Activated gamma-delta T cell treated with Interleukin-2 at 50 U/mL for 16 hours (primary cell): ENCODE data around the gene HOXB13.

Experiments used
- DNase-seq: peaks from one replicate; pipeline ENCODE4 v3.0.0-alpha.2; 2020

Gene HOXB13

DNA sequence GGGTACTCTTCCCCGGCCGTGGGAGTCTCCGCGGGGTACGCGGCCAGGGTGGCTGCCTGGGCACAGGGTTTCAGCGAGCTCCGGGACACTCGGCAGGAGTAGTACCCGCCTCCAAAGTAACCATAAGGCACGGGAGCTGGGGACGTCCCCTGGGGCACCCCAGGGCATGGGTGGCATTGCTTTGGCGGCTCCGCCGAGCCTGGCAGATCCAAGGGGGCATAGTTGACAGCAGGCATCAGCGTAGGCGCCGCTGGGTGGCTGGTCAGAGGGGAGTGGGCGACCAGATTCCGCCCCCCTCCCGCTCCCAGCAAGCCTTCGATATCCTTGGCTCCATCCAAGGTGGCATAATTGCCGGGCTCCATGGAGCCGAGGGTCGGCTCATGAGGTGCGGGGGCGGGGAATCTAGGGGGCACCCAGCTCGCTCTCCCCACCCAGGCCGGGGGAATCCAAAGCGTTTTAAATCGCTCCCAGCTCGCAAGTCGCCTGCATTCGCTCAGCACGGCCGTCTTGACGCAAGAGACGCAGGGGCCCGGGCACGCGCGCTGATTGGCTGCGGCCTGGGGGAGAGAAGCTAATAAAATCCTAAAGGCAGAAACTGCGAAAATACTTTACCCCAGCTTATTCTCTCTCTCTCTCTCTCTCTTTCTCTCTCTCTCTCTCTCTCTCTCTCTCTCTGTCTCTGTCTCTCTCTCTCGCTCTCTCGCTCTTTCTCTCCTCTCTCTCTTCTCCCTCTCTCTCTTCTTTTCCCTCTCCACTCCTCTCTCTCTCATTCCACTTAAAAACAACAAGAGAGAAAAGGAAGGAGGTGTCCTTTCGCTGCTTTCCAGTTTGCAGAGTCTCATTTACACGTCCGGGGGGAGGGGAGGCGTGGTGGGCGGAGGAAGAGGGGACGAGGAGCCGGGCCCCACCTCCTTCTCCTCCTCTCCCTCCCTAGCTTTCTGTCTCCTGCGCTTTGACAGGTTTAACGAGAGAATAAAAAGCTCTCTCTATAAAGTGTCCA is at the start of gene HOXB13:
TSS of gene HOXB13 (minus strand) at position 519 of the 1,000 bp plus-strand sequence. CDS start at position 362, 157 bp downstream.
- DNase-seq = no peak

DNA sequence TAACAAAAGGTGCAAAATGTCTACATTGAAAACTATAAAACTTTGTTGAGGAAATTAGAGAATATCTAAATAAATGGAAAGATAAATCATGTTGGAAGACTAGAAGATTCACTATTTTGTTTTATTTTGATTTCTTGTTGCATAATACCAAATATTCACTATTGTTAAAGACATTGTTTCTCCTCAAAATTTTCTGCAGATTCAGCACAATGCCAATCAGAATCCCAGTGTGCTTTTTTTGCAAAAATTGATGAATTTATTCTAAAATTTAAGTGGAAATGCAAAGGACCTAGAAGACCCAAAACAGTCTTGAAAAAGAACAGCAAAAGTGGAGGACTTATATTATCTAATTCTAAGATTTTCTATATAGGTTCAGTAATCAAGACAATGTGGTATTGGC is 48.1 kb upstream of the HOXB13 start:
- no peak for DNase-seq

DNA sequence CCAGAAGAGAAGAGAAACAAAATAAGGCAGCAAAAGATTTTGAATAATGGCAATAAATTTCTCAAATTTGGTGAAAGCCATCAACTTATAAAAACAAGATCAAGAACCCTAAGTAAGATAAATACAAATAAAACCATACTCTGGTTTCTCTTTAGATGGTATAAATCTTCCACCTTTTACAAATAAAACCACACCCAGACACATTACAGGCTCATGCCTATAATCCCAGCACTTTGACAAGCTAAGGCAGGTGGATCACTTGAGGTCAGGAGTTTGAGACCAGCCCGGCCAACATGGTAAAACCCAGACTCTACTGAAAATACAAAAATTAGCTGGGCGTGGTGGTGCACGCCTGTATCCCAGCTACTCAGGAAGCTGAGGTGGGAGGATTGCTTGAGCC is 44.7 kb upstream of the HOXB13 start:
- DNase-seq = no peak

DNA sequence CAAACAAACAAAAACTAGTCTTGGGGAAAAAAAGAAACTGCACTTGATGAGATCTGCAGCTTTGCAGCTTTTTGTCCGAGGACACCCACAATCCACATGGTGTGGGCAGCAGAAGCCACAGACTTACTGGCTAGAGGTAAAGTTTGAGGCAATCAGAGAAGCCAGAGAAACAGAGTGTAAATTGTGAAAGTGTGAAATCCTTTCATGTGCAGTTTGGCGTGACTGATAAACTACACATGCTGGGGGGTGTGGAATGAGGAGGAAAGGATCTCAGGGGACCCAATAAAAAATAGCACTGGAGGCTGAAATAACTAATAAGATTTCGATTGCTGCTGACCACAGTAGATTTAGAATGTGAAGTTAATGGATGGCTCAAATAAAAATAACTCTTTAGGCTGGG is 42.4 kb upstream of the HOXB13 start:
- no peak for DNase-seq

DNA sequence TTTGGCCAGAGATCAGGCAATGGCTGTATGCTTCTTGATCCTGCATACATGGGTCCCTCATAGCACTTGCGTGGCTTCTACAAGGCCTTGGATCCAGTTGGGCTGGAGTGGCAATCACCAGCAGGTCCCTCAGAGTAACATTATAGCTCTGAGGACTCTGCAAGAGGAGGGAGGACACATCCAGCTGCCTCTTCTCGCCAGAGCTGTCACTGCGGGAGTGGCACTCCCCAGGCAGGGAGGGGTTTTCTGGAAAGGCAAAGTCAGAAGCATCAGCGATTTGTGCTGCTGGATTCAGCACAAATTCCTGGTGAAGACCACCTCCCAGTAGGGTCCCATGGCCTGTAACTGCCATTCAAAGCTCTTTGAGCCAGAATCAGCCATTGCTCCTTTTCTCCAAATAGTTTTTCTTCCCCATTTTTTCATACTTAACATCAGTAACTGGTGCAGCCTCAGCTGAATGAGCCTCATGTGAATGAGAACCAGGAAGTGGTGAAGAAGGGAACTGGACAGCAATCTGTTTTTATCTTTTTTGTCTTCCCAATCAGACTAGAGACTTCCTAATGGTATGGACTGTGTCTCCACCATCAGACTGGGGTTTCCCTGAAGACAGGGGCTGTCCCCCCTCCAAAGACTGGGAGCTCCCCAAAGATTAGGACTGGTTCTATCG is 40.6 kb upstream of the HOXB13 start:
- DNase-seq = no peak

DNA sequence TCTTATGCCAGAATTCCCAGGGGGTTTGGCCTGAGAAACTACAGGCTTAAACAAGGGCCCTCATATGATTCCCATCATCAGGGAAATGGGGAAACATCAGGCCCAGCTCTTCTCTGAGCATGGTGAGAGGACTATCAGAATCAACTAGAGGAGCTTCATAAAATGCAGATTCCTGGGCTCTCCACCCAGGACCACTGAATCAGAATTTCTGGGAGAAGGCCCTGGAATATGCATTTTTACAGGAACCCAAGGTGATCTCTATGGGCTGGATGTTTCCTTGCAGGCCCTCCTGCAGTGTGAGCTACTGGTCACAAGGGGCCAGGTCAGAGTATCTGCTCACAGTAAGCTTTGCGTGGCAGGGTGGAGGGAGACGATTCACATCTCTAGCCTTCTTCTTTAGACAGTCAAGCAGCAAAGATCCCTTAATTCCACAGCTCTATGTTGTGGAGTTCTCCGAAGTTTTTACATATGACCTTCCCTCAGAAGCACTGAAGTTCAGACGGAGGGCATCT is 38.8 kb upstream of the HOXB13 start:
- DNase-seq = no peak

DNA sequence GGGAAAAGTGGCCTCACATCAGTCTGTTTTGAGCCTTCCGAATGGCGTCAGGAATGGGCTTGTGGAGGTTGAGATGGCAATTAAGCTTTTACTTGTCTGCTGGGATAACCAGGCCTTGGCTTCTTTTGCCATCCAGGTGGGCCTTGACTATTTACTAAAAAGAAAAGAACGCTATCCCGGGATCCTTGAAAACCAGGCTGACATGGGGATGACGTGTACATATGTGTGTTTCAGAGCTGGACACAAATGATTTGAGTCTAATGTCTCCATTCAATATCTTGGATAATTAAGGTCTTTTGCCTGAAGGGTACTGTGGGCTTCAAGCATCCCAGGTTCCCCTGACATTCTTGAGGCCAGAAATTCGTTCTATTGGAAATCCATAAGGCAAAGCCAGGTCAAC is 32.6 kb upstream of the HOXB13 start:
- DNase-seq = no peak

DNA sequence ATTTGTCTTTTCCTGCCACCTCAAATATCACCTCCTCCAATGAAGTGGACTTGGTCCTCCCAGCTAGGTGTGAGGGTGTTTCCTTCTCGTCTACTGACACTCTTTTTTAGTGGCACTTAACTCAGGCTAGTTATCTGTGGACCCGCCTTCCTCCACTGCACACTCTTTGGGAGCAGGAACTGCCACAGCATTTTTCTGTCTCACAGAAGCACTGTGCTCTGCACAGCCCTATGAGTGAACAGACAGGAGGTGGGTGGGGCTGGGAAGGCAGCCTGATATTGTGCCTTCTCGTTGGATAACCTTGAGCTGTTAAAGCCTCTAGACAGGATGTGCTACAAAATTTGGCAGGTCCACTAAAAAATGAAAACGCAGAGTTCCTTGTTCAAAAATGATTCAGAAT is 31.9 kb upstream of the HOXB13 start:
- no peak for DNase-seq

DNA sequence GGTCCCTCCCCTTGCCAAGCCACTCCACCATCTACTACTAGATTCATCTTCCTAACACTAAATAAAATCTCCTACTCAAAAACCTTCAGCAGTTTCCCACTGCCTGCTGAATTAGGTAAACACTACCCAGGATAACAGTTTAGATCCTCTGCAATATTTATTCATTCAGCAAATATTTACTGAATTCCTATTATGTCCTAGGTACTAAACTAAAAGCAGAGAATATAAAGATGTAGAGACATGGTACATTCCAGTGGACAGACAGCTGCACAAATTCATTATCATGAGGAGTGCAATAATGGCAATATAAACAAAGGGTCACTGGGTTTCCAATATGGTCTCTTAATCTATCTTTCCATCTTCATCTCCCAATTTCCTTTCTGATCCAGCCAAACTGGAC is 30.7 kb upstream of the HOXB13 start:
- no peak for DNase-seq

DNA sequence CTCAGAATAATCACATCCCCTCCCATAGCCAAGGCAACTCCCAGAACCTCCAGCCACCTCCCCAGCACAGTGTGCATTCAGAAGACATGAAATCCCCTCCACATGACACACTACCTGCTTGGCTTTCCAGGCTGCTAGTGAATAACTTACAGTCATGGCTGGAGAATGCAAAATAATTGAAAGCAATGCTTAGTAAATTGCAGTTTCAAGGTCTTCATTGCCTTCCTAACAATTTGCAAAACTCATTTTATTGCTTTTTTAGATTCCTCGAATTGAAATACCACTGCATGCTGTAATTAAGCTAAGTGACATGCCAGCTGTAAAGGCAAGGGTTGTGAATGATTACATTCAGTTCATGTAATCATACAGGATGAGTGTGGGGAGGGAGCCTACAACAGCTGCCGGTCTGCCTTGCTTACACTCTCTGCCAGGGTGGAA is 29.0 kb upstream of the HOXB13 start:
- no peak for DNase-seq

DNA sequence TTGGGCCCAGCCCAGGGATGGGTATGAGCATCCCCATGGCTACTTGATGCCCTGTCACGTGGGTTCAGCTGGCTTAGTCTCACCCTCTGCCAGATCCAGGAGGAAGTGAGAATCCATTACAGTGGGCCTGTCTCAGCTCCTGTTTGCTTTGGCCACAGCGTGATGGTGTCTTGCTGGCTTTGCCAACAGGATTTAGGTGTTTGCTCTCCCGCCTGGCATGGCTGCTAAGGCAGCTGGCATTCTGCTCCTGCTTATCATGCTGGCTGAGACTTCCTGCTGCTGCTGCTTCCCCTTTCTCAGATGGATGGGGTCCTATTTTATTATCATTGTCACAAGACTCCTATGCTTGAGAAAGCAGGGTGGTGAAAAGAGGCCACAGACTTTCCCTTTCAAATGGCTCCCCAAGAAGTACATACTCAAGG is 28.3 kb upstream of the HOXB13 start:
- no peak for DNase-seq

DNA sequence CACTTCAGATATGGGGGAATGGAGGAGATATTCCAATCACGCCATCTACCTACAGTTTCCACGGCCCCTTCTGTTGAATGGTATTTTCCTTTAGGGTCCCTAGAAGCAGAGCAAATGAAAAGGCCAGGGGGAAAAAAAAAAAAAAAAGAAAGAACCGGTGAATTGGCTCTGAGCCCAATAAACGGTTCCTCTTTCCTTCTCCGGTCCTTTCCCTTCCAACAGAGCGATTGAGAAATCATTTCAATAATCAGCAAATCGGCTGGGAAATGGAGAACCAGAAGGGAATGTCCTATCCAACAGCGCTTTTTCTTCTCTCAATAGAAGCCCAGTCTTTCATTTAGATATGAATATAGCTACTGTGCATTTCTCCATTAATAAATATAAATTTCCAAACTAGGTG is 26.8 kb upstream of the HOXB13 start:
- no peak for DNase-seq

DNA sequence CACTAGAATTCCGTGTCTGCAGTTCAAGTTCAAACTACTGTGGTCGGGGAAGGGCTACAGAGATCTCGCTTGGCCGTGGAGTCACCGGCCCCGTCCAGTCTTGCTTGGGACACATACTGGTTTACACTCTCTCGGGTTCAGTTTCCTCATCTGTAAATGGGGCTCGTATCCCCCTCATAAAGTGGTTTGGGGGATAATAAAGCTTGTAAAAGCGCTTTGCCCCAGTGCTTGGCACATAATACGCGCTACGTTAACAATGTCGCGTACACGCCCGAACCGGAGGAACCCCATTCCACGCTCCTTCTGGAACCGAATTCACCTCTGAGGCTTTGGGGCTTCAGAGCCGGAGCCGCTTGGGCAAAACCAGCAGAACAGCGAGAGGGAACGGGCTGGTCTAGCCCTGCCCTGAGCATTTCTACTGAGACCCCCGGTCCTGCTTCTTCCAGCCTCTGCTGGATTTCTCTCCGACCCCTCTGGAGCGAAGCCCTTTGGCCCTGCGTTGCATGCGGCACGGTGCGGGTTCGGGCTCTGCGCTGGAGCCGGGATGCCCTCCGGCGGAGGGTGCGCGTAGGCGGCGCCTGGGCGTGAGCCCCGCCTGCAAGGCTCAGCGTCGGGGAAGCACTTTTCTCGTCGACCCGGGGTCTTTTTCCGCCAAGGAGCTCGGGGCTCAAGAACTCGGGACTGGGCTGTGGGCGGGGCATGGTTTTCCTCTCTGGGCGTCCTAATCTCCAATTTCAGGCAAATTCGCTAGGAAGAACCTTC is 26.1 kb upstream of the HOXB13 start:
- no peak for DNase-seq

DNA sequence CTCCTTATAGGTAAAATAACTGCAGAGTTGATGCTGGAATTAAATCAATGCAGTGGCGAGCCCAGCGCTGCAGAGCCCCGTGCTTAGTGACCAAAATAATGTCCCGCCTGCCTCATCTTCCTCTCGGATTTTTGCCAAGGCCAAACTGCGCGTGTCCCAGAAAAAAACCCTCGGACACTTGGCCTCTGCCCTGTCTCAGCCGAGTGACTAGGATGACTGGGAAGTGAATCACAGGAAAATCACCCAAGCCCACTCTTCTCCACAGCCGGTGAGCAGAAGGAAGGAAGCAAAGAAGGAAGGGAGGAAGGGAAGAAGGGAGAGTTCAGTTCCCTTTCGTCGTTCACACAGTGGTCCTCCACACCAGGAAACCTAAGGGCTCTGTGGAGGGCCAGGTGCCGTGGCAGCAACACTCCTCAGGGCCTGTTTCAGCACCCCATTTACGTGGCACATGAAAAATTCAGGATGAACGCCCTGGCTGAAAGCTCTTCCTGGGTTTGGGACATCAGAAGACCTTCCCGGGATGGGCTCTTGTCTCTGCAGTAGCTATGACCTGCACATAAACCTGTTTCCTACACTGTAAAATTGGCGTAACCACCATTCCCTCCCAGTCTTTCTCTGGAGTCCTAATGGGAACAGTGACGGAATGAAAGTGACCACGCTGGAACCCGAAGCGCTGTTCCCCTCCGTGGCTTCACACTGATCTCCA is 25.4 kb upstream of the HOXB13 start:
- DNase-seq = no peak

DNA sequence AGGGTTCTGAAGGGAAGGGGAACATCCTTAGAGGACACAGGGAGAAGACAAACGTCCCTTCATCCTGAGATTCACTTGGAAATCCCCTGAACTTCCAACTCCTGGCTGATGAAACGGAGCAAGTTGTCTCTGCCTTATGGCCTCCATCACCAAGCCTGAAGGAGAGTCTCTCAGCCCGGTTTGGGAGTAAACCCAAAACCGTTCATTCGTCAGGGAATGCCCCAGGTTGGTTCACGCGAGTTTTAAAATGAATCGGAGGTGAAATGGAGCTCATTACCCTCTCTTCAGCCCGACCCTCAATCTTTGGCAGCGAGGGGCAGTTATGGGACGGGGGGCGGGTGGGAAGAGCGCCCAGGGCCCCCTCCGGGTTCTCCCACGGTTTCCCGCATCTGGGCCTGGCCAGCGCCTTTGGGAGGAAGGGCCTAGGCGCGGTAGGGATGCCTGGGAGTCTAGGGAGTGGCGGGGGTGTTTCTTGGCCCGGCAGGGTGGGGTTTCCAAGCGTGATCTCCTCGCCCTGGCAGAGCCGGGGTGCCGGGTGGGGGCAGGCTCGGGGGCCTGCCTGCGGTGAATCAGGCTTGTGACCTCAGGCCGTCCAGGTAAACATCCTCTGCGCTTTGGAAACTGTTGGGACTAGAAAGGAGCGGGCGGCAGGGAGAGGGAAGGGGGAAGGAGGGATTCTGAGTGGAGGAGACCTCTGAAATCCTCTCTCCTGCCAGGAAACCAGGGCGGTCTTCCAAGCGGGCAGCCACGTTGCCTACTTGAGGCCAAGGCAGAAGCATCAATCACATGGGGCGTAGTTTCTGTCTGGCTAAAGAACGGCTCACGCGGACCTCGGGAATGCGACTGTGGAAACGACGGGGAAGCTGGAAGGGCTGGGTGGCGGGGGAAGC is 24.1 kb upstream of the HOXB13 start:
- no peak for DNase-seq

DNA sequence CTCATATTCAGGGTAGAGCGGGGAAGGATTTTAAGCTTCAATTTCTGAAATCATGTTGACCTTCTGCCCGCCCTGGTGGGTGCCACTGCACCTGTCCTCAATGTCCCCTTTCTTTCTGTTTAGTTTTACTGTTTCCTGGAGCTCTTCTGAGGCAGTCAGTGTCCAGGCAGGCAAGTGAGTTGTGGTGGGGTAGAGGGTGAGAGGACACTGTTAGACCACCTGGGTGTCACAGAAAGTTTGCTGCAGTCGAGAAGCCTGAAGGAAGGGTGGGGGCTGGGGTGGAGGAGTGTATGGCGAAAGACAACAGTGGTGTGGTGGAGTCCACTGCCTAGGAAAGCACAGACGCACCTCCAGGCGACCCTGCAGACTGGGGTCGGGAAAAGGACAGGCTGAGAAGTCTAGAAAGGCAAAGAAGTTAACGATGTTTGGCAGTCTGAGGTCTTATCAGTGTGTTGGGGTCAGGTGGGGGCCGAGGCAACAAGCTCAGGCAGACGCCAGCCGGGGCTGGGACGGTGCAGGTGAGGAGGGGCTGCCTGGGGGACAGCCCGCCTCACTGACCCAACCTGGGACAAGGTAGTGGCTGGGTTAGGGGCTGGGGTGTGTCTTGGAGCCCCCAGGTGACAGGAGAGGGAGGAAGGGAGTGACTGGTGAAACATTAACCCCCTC is 23.3 kb upstream of the HOXB13 start:
- no peak for DNase-seq

DNA sequence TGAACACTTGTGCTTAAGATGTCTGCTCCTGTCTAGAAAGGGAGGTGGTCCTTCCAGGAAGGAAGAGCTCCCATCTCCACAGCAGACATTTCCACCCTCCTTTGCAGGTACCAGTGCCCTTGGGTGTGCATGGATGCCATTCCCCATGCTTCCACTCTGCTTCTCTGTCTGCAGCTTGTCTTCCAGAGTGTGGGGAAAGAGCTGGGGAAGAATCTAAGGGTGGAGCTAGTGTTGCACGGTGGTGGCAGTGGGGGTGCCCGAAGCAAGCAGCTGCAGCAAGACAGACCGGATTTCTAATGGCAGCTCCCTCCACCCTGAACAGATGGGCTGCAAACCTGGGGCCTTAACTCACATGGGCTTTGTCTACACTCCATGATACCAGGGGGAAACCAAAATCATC is 22.6 kb upstream of the HOXB13 start:
- no peak for DNase-seq

DNA sequence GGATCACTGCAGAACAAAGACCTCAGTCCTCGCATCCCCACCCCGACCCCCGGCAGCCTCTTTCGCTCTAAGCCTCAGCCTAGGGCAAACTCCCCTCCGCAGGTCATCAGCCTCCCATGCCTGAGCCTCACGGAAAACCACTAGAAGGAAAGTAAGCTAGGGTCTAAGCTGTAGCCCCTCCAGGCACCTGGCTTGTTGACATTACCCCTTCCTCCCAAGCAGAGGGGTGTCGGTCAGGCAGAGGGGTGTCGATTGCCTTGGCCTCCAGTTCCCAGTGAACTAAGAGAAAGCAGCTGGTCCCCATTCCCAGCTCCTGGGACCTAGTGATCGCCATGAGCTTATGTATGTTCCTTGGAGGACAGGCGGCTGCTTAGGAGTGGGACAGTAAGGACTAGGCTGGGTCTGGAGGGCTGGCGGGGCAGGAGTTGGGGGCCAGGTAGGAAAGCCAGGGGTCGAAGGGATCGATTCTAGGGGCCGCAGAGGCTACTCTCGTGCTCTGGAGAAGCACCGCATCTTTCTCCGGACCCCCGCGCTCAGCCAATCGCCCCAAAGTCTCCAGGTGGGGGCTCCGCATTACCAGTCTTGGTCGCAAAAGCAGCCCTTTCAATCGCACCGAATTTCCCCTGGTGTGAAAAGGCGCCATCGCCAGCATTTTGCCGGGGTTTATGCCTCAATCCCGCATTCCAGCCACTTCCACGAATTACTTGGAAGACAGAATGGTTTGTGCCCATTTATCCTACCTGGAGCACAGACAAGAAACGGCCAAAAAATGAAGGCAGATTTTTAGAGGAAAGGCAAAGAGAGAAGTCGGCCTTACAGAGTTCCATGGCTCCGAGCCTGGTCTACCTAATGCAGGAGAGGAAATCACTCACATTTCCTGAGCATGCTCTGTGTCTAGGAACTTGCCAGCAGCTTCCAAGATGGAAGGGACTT is 21.3 kb upstream of the HOXB13 start:
- no peak for DNase-seq

DNA sequence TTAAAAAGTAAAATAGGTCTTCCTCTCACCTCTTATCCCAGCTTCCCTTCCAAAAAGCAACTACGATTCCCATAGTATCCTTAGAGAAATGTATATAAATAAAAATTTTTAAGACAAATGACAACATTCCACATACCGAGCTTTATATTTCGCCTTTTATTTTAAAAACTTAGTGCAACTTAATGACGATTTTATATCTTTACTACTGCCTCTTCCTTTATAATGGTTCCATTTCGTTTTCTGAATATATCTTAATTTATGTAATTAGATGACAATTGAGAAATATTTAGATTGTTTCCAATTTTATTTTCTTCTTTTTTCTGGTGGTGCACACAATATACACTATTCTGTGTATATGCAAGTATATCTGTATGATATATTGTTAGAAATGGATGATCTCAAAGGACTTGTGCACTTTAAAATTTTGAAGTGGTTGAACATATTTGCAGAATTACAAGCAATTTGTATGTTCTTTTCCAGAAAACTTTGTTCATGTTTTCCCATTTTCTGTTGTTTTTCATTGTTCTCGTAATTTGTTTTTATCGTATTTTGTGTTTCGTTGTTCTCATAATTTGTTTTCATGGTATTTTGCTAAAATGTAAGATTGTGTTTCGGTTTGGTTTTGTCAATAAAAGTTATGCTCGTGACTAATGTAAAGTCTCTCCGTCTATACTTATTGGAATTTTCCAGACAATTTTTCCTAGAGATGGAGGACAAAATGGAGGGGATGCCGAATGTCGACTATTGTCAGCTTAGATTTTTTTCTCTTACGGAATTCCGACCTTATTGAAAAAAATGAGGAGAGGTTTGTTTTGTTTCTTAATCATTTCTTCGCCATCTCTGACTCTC is 20.4 kb upstream of the HOXB13 start:
- DNase-seq = no peak
